GM19240 (cell line): ENCODE measurements around the gene AMPH.

ENCODE experiments used
- DNase-seq: peaks from one replicate; pipeline ENCODE4 v3.0.0; 2011; ENCODE audit warnings: low spot score; ENCODE audit not compliant: insufficient read length

AMPH gene

GRCh38 chr7:38542156-38542555 lies 89.0 kb downstream of the AMPH start:
- no peak for DNase-seq

GRCh38 chr7:38541440-38541839 lies 89.7 kb downstream of the AMPH start:
- no peak for DNase-seq

- no peak for DNase-seq
These were observed 91.6 kb downstream of the AMPH start for GRCh38 chr7:38539477-38540081.

- no peak for DNase-seq
These were observed 96.1 kb downstream of the AMPH start for GRCh38 chr7:38535073-38535472.

- no peak for DNase-seq
These were observed 105.3 kb downstream of the AMPH start for GRCh38 chr7:38525857-38526256.

GRCh38 chr7:38524786-38525185 lies 106.4 kb downstream of the AMPH start:
- no peak for DNase-seq

GRCh38 chr7:38520741-38521140 lies 110.4 kb downstream of the AMPH start:
- no peak for DNase-seq

- no peak for DNase-seq
These were observed 112.6 kb downstream of the AMPH start for GRCh38 chr7:38518541-38518940.

GRCh38 chr7:38512704-38513103 lies 118.5 kb downstream of the AMPH start:
- no peak for DNase-seq

GRCh38 chr7:38512291-38512690 lies 118.9 kb downstream of the AMPH start:
- no peak for DNase-seq

GRCh38 chr7:38507384-38507783 lies 123.8 kb downstream of the AMPH start:
- no peak for DNase-seq

- DNase-seq: no peak
These were observed 124.4 kb downstream of the AMPH start for GRCh38 chr7:38506756-38507155.

GRCh38 chr7:38506004-38506403 lies 125.2 kb downstream of the AMPH start:
- DNase-seq: no peak

- no peak for DNase-seq
These were observed 126.5 kb downstream of the AMPH start for GRCh38 chr7:38504684-38505083.

GRCh38 chr7:38502848-38503247 lies 128.3 kb downstream of the AMPH start:
- no peak for DNase-seq

- no peak for DNase-seq
These were observed 128.9 kb downstream of the AMPH start for GRCh38 chr7:38502289-38502688.

- no peak for DNase-seq
These were observed 139.2 kb downstream of the AMPH start for GRCh38 chr7:38492010-38492409.

- no peak for DNase-seq
These were observed 148.7 kb downstream of the AMPH start for GRCh38 chr7:38482521-38482920.

- no peak for DNase-seq
These were observed 149.8 kb downstream of the AMPH start for GRCh38 chr7:38481401-38481800.

GRCh38 chr7:38478404-38478803 lies 152.8 kb downstream of the AMPH start:
- DNase-seq: no peak

GRCh38 chr7:38477333-38477732 lies 153.8 kb downstream of the AMPH start:
- DNase-seq: no peak

GRCh38 chr7:38476764-38477163 lies 154.4 kb downstream of the AMPH start:
- no peak for DNase-seq

GRCh38 chr7:38465956-38466355 lies 165.2 kb downstream of the AMPH start:
- no peak for DNase-seq
